Cortex of kidney (tissue), 1 donor: ENCODE measurements around the gene NBEA.

Experiments used
- DNase-seq: peaks from one replicate; lab custom pipeline; 2025; lab: John Stamatoyannopoulos, UW

Gene NBEA

GRCh38 chr13:35514061-35514477 lies 572.0 kb downstream of the NBEA start:
- no peak for DNase-seq

- DNase-seq, result no peak
Measured at GRCh38 chr13:35514801-35515502, 572.9 kb downstream of the NBEA start.

GRCh38 chr13:35518337-35518946 lies 576.4 kb downstream of the NBEA start:
- no peak for DNase-seq

GRCh38 chr13:35524171-35524570 lies 582.1 kb downstream of the NBEA start:
- no peak for DNase-seq

GRCh38 chr13:35526577-35526976 lies 584.5 kb downstream of the NBEA start:
- DNase-seq, result no peak

GRCh38 chr13:35527451-35527850 lies 585.4 kb downstream of the NBEA start:
- no peak for DNase-seq

GRCh38 chr13:35530147-35530546 lies 588.1 kb downstream of the NBEA start:
- DNase-seq, result no peak

GRCh38 chr13:35530581-35530980 lies 588.5 kb downstream of the NBEA start:
- DNase-seq, result no peak

GRCh38 chr13:35531526-35531925 lies 589.5 kb downstream of the NBEA start:
- DNase-seq, result no peak

- DNase-seq, result no peak
Measured at GRCh38 chr13:35534343-35534742, 592.3 kb downstream of the NBEA start.

GRCh38 chr13:35548790-35549189 lies 606.7 kb downstream of the NBEA start:
- no peak for DNase-seq

- DNase-seq, result no peak
Measured at GRCh38 chr13:35549481-35549880, 607.4 kb downstream of the NBEA start.

GRCh38 chr13:35552172-35552844 lies 610.2 kb downstream of the NBEA start:
- DNase-seq, result no peak

GRCh38 chr13:35554972-35555623 lies 613.0 kb downstream of the NBEA start:
- DNase-seq, result no peak

- DNase-seq, result no peak
Measured at GRCh38 chr13:35557475-35557874, 615.4 kb downstream of the NBEA start.

GRCh38 chr13:35561540-35561939 lies 619.5 kb downstream of the NBEA start:
- no peak for DNase-seq

GRCh38 chr13:35565273-35565672 lies 623.2 kb downstream of the NBEA start:
- no peak for DNase-seq

GRCh38 chr13:35566340-35566739 lies 624.3 kb downstream of the NBEA start:
- no peak for DNase-seq

- no peak for DNase-seq
Measured at GRCh38 chr13:35567406-35567980, 625.4 kb downstream of the NBEA start.

- no peak for DNase-seq
Measured at GRCh38 chr13:35573639-35574038, 631.6 kb downstream of the NBEA start.

- no peak for DNase-seq
Measured at GRCh38 chr13:35592457-35592856, 650.4 kb downstream of the NBEA start.

GRCh38 chr13:35593651-35594050 lies 651.6 kb downstream of the NBEA start:
- no peak for DNase-seq
